Tibial artery (tissue), 4 donors: ENCODE measurements around the gene PCBP3.

Source experiments
- DNase-seq, 2 donors: peaks; one replicate each; pipeline ENCODE4 v3.0.0-alpha.2; 2019
- H3K27ac ChIP-seq, 2 donors: fragments of 200-600 bp; sonication (generic) in 1 of 2; 1 replicate in 1 of 2; 2 replicates in 1 of 2; pipeline ENCODE4 v1.5.1; 2018 to 2019; ENCODE audit warnings: mild to moderate bottlenecking in 1 of 2
- H3K27me3 ChIP-seq, 2 donors: fragments of 200-600 bp; sonication (generic) in 1 of 2; one replicate each; pipeline versions ENCODE4 v1.5.1 to v1.6.0; 2016 to 2019
- H3K36me3 ChIP-seq, 3 donors: fragments of 200-600 bp; sonication (generic) in 2 of 3; one replicate each; pipeline ENCODE4 v1.5.1; 2016 to 2019; ENCODE audit warnings: mild to moderate bottlenecking in 2 of 3
- H3K4me1 ChIP-seq, 4 donors: fragments of 200-600 bp; sonication (generic) in 2 of 4; 1 replicate in 3 of 4; 2 replicates in 1 of 4; pipeline ENCODE4 v1.5.1; 2016 to 2019
- H3K4me3 ChIP-seq, 2 donors: fragments of 200-600 bp; sonication (generic) in 1 of 2; 1 replicate in 1 of 2; 2 replicates in 1 of 2; pipeline ENCODE4 v1.5.1; 2018 to 2019; ENCODE audit warnings: mild to moderate bottlenecking in 2 of 2
- H3K9me3 ChIP-seq, 3 donors: fragments of 200-600 bp; sonication (generic) in 1 of 3; one replicate each; pipeline ENCODE4 v1.5.1; 2016 to 2019
- intact Hi-C: fragments of 100-400 bp; cut with DNase I; formaldehyde crosslinking; loops from one replicate; pipeline ENCODE4 v1.15.0; 2023; ENCODE audit warnings: low total_unique reads
- TF ChIP-seq, protein P1 (sequence below), 2 experiments: fragments of 200-600 bp in 1 of 2; fragments of 450-650 bp in 1 of 2; IDR thresholded peaks; one replicate each; pipeline ENCODE4 v1.5.1; 2017 to 2019; ENCODE audit warnings: antibody characterized with exemption in 2 of 2, mild to moderate bottlenecking in 1 of 2, moderate library complexity in 1 of 2

Gene PCBP3

DNA sequence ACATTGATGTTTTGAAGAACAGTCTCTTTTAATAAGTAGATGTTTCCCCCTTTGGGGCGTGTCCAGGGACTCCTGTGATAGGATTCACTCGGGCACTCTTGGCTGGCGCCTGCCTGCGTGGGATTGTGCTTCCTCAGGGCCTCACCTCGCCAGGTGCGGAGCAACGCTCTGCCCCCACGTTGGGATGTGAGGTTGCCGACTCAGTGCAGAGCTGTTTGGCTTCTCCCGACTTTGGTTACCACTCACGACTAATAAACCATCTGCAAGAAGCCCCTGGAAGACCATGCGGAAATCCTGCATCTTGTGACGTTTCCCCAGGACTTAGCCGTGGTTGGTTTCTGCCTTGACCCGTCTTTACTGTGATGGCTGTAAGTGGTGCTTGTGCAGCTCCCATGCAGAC, 106.4 kb downstream of the PCBP3 start:
- Histone ChIP-seq H3K36me3 (no peaks in the 10 kb centered on the region), H3K27me3 (peaks cover 0 to 13% of the 10 kb centered on the region in 2 donors), H3K4me3 (no peak overlapping the region), H3K9me3 (no peaks in the 10 kb centered on the region), H3K4me1 (no peaks in the 10 kb centered on the region), H3K27ac (no peak overlapping the region)
- intact Hi-C loops, result no loop called here
- no peak for DNase-seq
- TF ChIP-seq, protein P1, sequence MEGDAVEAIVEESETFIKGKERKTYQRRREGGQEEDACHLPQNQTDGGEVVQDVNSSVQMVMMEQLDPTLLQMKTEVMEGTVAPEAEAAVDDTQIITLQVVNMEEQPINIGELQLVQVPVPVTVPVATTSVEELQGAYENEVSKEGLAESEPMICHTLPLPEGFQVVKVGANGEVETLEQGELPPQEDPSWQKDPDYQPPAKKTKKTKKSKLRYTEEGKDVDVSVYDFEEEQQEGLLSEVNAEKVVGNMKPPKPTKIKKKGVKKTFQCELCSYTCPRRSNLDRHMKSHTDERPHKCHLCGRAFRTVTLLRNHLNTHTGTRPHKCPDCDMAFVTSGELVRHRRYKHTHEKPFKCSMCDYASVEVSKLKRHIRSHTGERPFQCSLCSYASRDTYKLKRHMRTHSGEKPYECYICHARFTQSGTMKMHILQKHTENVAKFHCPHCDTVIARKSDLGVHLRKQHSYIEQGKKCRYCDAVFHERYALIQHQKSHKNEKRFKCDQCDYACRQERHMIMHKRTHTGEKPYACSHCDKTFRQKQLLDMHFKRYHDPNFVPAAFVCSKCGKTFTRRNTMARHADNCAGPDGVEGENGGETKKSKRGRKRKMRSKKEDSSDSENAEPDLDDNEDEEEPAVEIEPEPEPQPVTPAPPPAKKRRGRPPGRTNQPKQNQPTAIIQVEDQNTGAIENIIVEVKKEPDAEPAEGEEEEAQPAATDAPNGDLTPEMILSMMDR (IDR thresholded peaks at IDR 0.05), result no peak

DNA sequence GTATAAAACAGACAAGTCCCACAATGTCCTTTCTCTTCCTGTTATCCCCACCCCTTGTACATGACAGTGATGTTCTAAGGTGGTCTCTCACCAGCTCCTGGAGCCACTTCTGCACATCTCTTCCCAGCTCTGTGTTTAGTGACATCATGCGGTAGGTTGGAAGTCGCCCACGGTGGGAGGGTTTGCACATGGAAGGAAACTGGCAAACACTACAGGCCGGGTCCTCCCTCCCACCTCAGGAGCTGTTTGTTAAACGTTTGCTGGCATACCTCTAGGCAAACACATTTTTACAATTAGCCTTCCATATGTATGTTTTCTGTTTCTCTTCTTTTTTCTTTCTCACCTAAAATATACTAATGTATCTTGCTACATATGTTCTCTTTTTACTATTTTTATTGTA, 107.4 kb downstream of the PCBP3 start:
- Histone ChIP-seq H3K4me1 (no peaks in the 10 kb centered on the region), H3K9me3 (no peaks in the 10 kb centered on the region), H3K4me3 (no peak overlapping the region), H3K27ac (no peak overlapping the region), H3K36me3 (no peaks in the 10 kb centered on the region), H3K27me3 (peaks cover 0 to 7% of the 10 kb centered on the region in 2 donors)
- DNase-seq, result no peak
- TF ChIP-seq, protein P1 (IDR thresholded peaks at IDR 0.05), result no peak
- intact Hi-C loops, result no loop called here

DNA sequence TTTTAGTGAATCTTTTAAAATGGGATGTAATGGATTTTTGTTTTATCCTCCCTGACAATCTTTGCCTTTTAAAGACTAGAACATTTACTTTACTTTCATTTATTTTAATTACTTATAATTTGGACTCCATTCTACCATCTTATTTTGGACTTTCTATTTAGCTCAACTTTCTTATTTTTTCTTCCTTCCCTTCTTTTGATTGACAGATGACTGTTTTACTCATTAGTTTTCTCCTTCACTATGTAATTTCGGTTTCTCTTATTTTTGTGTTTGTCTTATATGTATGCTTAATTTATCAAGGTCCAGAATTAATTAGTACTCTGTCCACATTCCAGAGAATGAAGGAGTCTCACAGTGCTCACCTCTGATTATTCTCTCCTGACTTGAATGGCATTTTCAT, 109.9 kb downstream of the PCBP3 start:
- no peak overlapping the region for H3K4me3 ChIP-seq
- DNase-seq, result no peak
- H3K27ac ChIP-seq, result no peak overlapping the region
- no peaks in the 10 kb centered on the region for H3K36me3 ChIP-seq
- no peaks in the 10 kb centered on the region for H3K4me1 ChIP-seq
- intact Hi-C loops, result no loop called here
- no peaks in the 10 kb centered on the region for H3K9me3 ChIP-seq
- H3K27me3 ChIP-seq, result peaks cover 0 to 7% of the 10 kb centered on the region in 2 donors
- TF ChIP-seq, protein P1 (IDR thresholded peaks at IDR 0.05), result no peak

DNA sequence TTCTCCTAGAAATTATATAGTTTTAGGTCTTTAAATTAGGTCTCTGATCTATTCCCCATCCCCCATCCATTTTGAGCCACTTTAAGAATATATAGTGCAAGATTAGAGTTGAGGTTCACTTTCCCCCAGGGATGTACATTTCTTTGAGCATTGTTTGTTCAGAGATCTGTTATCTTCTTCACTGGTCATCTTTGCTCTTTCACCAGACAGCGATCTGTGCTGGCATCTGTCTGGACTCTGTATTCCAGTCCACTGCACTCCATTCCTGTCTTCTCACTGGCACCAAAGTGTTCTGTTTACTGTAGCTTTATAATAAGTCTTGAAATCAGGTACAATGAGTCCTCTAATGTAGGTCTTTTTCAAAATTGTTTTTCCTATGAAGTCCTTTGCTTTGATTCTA, 112.5 kb downstream of the PCBP3 start:
- TF ChIP-seq, protein P1 (IDR thresholded peaks at IDR 0.05), result no peak
- Histone ChIP-seq H3K4me1 (no peaks in the 10 kb centered on the region), H3K9me3 (no peaks in the 10 kb centered on the region), H3K27me3 (peaks cover 0 to 7% of the 10 kb centered on the region in 2 donors), H3K4me3 (no peak overlapping the region), H3K36me3 (no peaks in the 10 kb centered on the region), H3K27ac (no peak overlapping the region)
- intact Hi-C loops, result no loop called here
- DNase-seq, result no peak

DNA sequence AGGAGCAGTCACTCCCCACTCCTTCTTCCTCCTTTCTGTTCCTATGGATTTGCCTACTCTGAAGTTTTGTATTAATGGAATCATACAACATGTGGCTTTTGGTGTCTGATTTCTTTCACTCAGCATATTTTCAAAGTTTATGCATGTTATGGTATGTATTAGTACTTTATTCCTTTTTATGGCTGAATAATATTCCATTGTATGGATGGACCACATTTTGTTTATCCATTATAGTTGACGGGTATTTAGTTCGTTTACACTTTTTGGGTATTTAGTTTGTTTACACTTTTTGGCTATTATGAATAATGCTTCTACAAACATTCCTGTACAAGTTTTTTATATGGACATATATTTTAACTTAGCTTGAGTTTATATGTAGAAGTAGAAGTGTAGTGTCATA, 113.1 kb downstream of the PCBP3 start:
- H3K4me3 ChIP-seq, result no peak overlapping the region
- TF ChIP-seq, protein P1 (IDR thresholded peaks at IDR 0.05), result no peak
- no peaks in the 10 kb centered on the region for H3K9me3 ChIP-seq
- H3K4me1 ChIP-seq, result no peaks in the 10 kb centered on the region
- no peaks in the 10 kb centered on the region for H3K36me3 ChIP-seq
- intact Hi-C loops, result no loop called here
- no peak overlapping the region for H3K27ac ChIP-seq
- no peak for DNase-seq
- peaks cover 0 to 5% of the 10 kb centered on the region in 2 donors for H3K27me3 ChIP-seq

DNA sequence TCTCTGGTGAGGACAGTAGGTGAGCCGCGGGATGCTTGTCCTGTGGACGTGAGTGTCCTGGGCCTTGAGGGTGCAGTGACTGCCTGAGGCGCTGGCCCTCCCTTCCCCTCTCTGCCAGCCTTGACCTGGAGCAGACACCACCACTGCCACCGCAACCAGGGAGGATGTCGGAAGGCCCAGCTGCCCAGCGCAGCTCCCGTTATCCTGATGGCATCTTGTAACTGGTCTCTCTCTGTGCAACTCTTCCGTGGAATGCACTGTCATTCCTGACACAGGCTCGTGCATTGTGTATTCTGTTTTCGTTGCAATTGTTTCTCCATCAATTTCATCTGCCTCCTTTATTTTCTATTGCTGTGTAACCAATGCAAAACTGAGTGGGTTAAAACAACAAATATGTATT, 118.2 kb downstream of the PCBP3 start:
- intact Hi-C loops, result no loop called here
- Histone ChIP-seq H3K4me3 (no peak overlapping the region), H3K27ac (no peak overlapping the region), H3K27me3 (peaks cover 0 to 12% of the 10 kb centered on the region in 2 donors), H3K36me3 (no peaks in the 10 kb centered on the region), H3K9me3 (no peaks in the 10 kb centered on the region), H3K4me1 (no peaks in the 10 kb centered on the region)
- TF ChIP-seq, protein P1 (IDR thresholded peaks at IDR 0.05), result no peak
- no peak for DNase-seq
